GM12801 (cell line): ENCODE data around the gene DIRAS3.

Experiments used
- TF ChIP-seq, protein P1 (sequence below): IDR thresholded peaks from one replicate; pipeline ENCODE4 v1.5.1; 2011; ENCODE audit warnings: control low read depth; ENCODE audit not compliant: insufficient read length; ENCODE audit errors: extremely low read depth

The DIRAS3 gene

GRCh38 chr1:67997746-67998145 is 52.7 kb downstream of the DIRAS3 start:
- TF ChIP-seq, protein P1, sequence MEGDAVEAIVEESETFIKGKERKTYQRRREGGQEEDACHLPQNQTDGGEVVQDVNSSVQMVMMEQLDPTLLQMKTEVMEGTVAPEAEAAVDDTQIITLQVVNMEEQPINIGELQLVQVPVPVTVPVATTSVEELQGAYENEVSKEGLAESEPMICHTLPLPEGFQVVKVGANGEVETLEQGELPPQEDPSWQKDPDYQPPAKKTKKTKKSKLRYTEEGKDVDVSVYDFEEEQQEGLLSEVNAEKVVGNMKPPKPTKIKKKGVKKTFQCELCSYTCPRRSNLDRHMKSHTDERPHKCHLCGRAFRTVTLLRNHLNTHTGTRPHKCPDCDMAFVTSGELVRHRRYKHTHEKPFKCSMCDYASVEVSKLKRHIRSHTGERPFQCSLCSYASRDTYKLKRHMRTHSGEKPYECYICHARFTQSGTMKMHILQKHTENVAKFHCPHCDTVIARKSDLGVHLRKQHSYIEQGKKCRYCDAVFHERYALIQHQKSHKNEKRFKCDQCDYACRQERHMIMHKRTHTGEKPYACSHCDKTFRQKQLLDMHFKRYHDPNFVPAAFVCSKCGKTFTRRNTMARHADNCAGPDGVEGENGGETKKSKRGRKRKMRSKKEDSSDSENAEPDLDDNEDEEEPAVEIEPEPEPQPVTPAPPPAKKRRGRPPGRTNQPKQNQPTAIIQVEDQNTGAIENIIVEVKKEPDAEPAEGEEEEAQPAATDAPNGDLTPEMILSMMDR = no peak
